Activated T-helper 2 cell treated with anti-CD3 and anti-CD28 coated beads, Interferon-gamma antibody, Interleukin-2, Interleukin-4, amounts not matched to agents 10 μg/mL and 5 μg/mL and 100 μg/mL, durations not matched to agents 14 hours and 24 hours and 36 hours (primary cell): ENCODE data around the gene POLR2B. TPM values are rescaled to one million over a fixed set of nuclear protein-coding genes. Genes with fewer than 3 reads are reported as not detected.

ENCODE experiments used
- DNase-seq: peaks from one replicate; pipeline ENCODE4 v3.0.0; 2021; ENCODE audit warnings: low spot score
- H3K27ac Mint-ChIP-seq: one replicate; pipeline ENCODE4 v1.8.0; 2021; ENCODE audit warnings: mixed read lengths
- H3K27me3 Mint-ChIP-seq: one replicate; pipeline ENCODE4 v1.8.0; 2021; ENCODE audit warnings: low read depth, mixed read lengths
- H3K36me3 Mint-ChIP-seq: one replicate; pipeline ENCODE4 v1.8.0; 2021; ENCODE audit warnings: low read depth, mixed read lengths
- H3K4me1 Mint-ChIP-seq: one replicate; pipeline ENCODE4 v1.8.0; 2021; ENCODE audit warnings: low read depth, mixed read lengths
- H3K4me3 Mint-ChIP-seq: one replicate; pipeline ENCODE4 v1.8.0; 2021; ENCODE audit warnings: low read depth, mild to moderate bottlenecking, moderate library complexity, mixed read lengths
- H3K9me3 Mint-ChIP-seq: one replicate; pipeline ENCODE4 v1.8.0; 2021; ENCODE audit warnings: mixed read lengths
- intact Hi-C: fragments of 100-400 bp; cut with micrococcal nuclease; formaldehyde crosslinking; loops from one replicate; pipeline ENCODE4 v1.15.1; 2023
- total RNA-seq: library from RNA; stranded (reverse); gene quantifications from 2 replicates; pipeline ENCODE4 v1.2.3, GENCODE V29; 2022

The POLR2B gene
- total RNA-seq, 1 donor from 2014 or later, result 153 TPM

DNA sequence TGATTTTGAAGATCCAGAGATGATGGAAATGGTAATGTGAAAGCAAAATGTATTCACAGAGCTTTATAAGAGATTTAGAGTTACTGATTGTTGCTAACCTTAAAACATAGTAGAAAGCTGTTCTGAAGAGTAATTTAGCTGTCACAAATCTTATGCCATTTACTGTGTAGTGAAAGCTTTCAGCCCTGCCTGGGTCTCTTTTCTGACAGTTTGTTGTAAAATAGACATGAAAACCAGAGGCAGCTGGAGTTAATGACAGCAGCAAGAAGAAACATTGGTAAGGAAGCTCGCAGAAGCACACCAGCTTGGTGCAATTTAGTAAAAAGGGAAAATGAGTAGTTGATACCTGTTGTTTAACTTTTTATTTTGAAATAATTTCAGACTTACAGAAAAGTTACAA lies 21.1 kb downstream of the POLR2B start:
- Mint-ChIP-seq H3K27ac (no peak overlapping the region), H3K4me1 (peaks cover 5% of the 10 kb centered on the region)

GRCh38 chr4:57013543-57014120 lies 34.9 kb downstream of the POLR2B start:
- H3K4me1 Mint-ChIP-seq, result peaks cover 7% of the 10 kb centered on the region
- H3K9me3 Mint-ChIP-seq, result no peaks in the 10 kb centered on the region
- intact Hi-C loops, result no loop called here
- no peak for DNase-seq
- H3K27ac Mint-ChIP-seq, result no peak overlapping the region
- H3K36me3 Mint-ChIP-seq, result peaks cover 69% of the 10 kb centered on the region
- H3K4me3 Mint-ChIP-seq, result no peak overlapping the region
- H3K27me3 Mint-ChIP-seq, result no peaks in the 10 kb centered on the region

More for the DNA sequence above, 21.1 kb downstream of the POLR2B start:
- H3K36me3 Mint-ChIP-seq, result peaks cover 71% of the 10 kb centered on the region
- DNase-seq, result no peak
- no peaks in the 10 kb centered on the region for H3K27me3 Mint-ChIP-seq
- intact Hi-C loops, result no loop called here
- no peaks in the 10 kb centered on the region for H3K9me3 Mint-ChIP-seq
- H3K4me3 Mint-ChIP-seq, result no peak overlapping the region

- Mint-ChIP-seq H3K4me3 (no peak overlapping the region), H3K36me3 (peaks cover 83% of the 10 kb centered on the region), H3K27ac (no peak overlapping the region), H3K9me3 (no peaks in the 10 kb centered on the region), H3K27me3 (no peaks in the 10 kb centered on the region), H3K4me1 (peaks cover 6% of the 10 kb centered on the region)
- intact Hi-C loops, result no loop called here
- DNase-seq, result no peak
Observed at GRCh38 chr4:57018980-57019379, 40.3 kb downstream of the POLR2B start.

GRCh38 chr4:57020467-57021101 lies 41.9 kb downstream of the POLR2B start:
- H3K36me3 Mint-ChIP-seq, result peaks cover 86% of the 10 kb centered on the region
- intact Hi-C loops, result no loop called here
- H3K27me3 Mint-ChIP-seq, result no peaks in the 10 kb centered on the region
- H3K27ac Mint-ChIP-seq, result no peak overlapping the region
- H3K4me1 Mint-ChIP-seq, result peaks cover 6% of the 10 kb centered on the region
- no peak overlapping the region for H3K4me3 Mint-ChIP-seq
- H3K9me3 Mint-ChIP-seq, result no peaks in the 10 kb centered on the region
- DNase-seq, result no peak

DNA sequence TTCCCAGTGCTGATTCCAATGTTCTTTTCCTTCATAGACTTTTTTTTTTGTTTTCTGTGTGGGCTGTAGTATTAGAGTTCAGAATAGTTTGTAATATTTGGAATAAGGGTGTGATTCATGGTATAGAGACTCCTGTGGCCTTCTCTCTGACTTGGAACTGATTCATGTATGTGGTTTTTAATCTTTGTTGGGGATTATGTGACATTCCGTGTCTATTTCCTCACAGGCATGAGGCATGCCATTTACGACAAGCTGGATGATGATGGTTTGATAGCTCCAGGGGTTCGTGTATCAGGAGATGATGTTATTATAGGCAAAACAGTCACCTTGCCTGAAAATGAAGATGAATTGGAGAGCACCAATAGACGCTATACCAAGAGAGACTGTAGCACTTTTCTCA lies 44.4 kb downstream of the POLR2B start:
- peaks cover 5% of the 10 kb centered on the region for H3K4me1 Mint-ChIP-seq
- H3K4me3 Mint-ChIP-seq, result no peak overlapping the region
- no peaks in the 10 kb centered on the region for H3K9me3 Mint-ChIP-seq
- intact Hi-C loops, result no loop called here
- no peak overlapping the region for H3K27ac Mint-ChIP-seq
- no peak for DNase-seq
- H3K36me3 Mint-ChIP-seq, result peaks cover 80% of the 10 kb centered on the region
- no peaks in the 10 kb centered on the region for H3K27me3 Mint-ChIP-seq

- H3K36me3 Mint-ChIP-seq, result peaks cover 23% of the 10 kb centered on the region
- intact Hi-C loops, result no loop called here
Observed at GRCh38 chr4:57034520-57034919, 55.8 kb downstream of the POLR2B start.

DNA sequence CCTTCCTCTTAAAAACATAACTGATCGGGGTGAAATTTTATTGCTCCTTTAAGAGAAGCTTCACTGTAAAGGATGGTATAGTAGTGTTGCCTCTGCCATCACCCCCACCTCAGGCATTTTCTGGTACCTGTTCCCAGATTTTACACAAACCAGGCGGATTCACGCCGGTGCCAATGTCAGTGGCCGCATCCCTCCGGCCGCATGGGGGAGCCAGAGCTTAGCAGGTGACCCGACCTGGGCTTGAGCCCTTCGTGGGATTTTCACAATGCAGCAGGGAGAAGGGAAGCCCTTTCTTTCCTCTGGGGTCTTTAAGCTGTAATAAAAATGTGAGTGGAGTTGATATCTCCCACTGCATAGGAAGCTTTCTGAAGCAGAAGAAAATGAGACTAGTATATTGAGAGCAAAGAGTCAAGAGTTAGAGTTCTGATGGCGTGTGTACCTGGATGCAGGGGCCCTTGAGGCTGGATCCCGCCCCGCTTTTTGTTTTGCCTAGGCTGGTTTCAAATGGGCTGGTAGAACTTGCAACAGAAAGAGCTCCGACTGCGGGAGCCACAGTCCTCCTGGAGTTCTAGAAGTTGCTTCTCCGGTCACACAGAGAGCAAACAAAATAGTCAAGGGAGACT lies 59.4 kb downstream of the POLR2B start:
- H3K36me3 Mint-ChIP-seq, result no peaks in the 10 kb centered on the region
- no peak overlapping the region for H3K27ac Mint-ChIP-seq
- H3K4me3 Mint-ChIP-seq, result no peak overlapping the region
- peaks cover 1% of the 10 kb centered on the region for H3K4me1 Mint-ChIP-seq
- intact Hi-C loops, result no loop called here
- H3K9me3 Mint-ChIP-seq, result no peaks in the 10 kb centered on the region
- peaks cover 10% of the 10 kb centered on the region for H3K27me3 Mint-ChIP-seq
- no peak for DNase-seq

More at GRCh38 chr4:57034520-57034919, 55.8 kb downstream of the POLR2B start:
- Mint-ChIP-seq H3K9me3 (no peaks in the 10 kb centered on the region), H3K27me3 (peaks cover 8% of the 10 kb centered on the region), H3K4me3 (no peak overlapping the region), H3K27ac (no peak overlapping the region), H3K4me1 (peaks cover 1% of the 10 kb centered on the region)
- no peak for DNase-seq

- Mint-ChIP-seq H3K27ac (no peak overlapping the region), H3K4me3 (no peak overlapping the region), H3K4me1 (peaks cover 1% of the 10 kb centered on the region), H3K27me3 (peaks cover 11% of the 10 kb centered on the region), H3K36me3 (no peaks in the 10 kb centered on the region), H3K9me3 (no peaks in the 10 kb centered on the region)
- no peak for DNase-seq
- intact Hi-C loops, result no loop called here
Observed at GRCh38 chr4:57039345-57039744, 60.6 kb downstream of the POLR2B start.

GRCh38 chr4:57040510-57040909 lies 61.8 kb downstream of the POLR2B start:
- DNase-seq, result no peak
- Mint-ChIP-seq H3K27me3 (peaks cover 13% of the 10 kb centered on the region), H3K36me3 (no peaks in the 10 kb centered on the region), H3K27ac (no peak overlapping the region), H3K4me3 (no peak overlapping the region), H3K9me3 (no peaks in the 10 kb centered on the region), H3K4me1 (peaks cover 1% of the 10 kb centered on the region)
- intact Hi-C loops, result no loop called here

GRCh38 chr4:57041020-57041419 lies 62.3 kb downstream of the POLR2B start:
- Mint-ChIP-seq H3K27me3 (peaks cover 12% of the 10 kb centered on the region), H3K4me1 (peaks cover 1% of the 10 kb centered on the region), H3K9me3 (no peaks in the 10 kb centered on the region), H3K36me3 (no peaks in the 10 kb centered on the region), H3K27ac (no peak overlapping the region), H3K4me3 (no peak overlapping the region)
- intact Hi-C loops, result no loop called here
- no peak for DNase-seq

DNA sequence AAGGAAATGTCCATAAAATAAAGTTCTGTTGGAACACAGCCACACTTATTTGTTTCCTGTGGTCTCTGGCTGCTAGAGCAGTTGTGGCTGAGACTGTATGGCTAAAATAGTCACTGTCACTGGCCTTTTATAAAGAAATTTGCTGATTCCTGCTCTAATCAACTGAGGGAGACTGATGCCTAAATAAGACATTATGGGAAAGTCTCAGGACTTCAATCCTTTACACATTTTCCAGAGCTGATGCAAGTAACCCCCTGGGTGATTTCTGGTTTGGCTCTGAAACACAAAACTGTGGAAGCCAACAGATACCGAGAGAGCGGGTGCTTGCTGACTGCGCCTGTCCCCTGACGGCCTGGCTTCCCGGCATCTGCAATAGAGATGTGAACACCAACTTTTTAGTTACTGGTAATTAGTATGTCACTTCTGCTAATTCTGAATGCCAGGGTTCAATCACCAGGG lies 64.0 kb downstream of the POLR2B start:
- Mint-ChIP-seq H3K9me3 (no peaks in the 10 kb centered on the region), H3K27ac (no peak overlapping the region), H3K27me3 (peaks cover 9% of the 10 kb centered on the region), H3K4me3 (no peak overlapping the region), H3K36me3 (no peaks in the 10 kb centered on the region), H3K4me1 (peaks cover 1% of the 10 kb centered on the region)
- intact Hi-C loops, result no loop called here
- no peak for DNase-seq

DNA sequence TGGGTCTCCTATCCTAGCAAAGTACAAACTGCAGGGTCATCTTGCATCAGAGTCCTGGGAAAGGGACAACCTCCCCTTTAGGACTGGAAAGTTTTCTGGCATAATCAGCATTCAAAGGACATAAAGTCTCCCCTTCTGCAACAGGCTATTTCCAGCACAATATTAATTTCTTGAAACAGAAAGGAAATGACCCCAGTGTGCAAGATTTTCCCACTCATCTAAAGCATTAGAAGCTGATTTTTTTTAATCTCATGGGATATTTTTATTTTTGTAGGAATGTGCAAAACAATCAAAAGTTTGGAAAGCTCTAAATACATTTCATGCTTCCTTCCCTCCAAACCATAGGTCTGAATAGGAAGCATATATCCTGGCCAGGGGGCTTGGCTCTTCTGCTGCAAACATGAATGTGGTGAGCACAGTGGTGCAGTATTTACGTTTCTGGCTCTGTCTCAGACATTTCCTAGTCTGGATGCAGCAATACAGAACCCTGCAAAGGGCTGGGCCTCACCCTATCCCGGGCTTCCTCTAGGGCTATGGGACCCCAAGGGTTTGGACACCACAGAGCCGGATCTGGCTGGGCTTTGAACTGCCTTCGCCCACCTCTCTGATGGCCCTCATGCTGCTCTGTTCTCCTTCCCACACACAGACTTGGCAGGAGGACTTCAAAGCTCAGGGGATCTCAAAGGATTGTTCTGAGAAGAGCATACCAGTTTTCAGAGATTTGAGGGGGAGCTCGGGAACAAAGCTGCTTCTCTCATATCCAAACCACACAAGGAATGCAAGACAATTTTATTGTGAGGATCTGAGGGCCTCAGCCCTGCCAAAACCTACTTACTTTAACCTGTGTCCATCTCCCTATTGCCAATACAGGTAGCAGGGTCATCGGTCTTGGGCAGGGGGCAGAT lies 64.9 kb downstream of the POLR2B start:
- no peaks in the 10 kb centered on the region for H3K36me3 Mint-ChIP-seq
- intact Hi-C loops, result no loop called here
- no peaks in the 10 kb centered on the region for H3K4me1 Mint-ChIP-seq
- H3K9me3 Mint-ChIP-seq, result no peaks in the 10 kb centered on the region
- H3K4me3 Mint-ChIP-seq, result no peak overlapping the region
- no peak overlapping the region for H3K27ac Mint-ChIP-seq
- DNase-seq, result no peak
- H3K27me3 Mint-ChIP-seq, result peaks cover 5% of the 10 kb centered on the region
